ENCODE data around the gene CASK.

CASK gene

DNA sequence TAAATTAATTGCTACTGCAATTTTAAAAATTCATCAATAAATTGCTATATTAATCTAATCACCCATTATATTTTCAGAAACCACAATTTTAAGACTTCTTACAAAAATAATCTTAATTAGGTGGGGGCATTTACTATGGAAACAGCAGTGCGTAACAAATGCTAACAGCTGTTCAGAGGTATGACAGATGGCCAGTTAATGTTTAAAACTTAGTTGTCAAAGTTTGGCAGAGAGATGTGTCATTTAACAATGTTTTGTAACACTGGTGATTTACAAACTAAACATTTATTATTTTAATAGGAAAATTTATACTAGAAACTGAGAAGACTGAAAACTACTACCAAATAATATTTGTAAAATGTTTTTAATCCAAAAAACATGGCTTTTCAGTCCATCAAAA, 319.8 kb downstream of the CASK start:
- Mint-ChIP-seq H3K4me3 (no peak overlapping the region), H3K27ac (no peak overlapping the region), H3K4me1 (ENCODE audit: low read depth in 2 of 2) (no peaks in the 10 kb centered on the region)

DNA sequence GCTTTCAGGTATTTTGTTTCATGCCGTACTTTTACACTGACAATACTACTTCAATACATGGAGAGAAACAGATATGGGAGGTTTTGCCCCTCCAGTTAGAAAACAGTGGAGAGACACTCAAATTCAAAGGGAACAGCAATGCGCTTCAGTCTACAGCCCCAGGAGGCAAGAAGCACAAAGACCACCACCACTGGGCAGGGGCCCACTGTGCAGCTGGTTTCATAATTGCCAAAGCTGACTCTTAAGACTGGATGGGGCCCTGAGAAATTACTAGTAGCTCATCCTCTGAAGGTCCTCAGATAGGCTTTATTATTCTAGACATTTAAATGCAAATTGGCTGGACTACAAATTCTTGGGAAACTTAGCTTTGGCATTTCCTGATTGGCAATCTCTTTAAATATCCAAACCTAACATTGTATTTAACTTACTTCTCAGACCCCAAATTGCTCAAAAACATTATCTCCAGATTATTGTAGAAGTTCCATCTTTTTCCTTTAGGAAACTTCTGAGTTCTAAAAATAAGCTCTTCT, 320.5 kb downstream of the CASK start:
- DNase-seq (no peak), ATAC-seq (replicated peaks) (no peak)
- H3K36me3 Mint-ChIP-seq (ENCODE audit: insufficient read depth): peaks cover 3% of the 10 kb centered on the region
- H3K4me3 Mint-ChIP-seq: no peak overlapping the region
- H3K9me3 Mint-ChIP-seq: no peaks in the 10 kb centered on the region
- H3K27ac Mint-ChIP-seq: no peak overlapping the region
- no peaks in the 10 kb centered on the region for H3K27me3 Mint-ChIP-seq
- no peaks in the 10 kb centered on the region for H3K4me1 Mint-ChIP-seq (ENCODE audit: low read depth in 2 of 2)

More for the DNA sequence above, 319.8 kb downstream of the CASK start:
- no peaks in the 10 kb centered on the region for H3K9me3 Mint-ChIP-seq
- DNase-seq (no peak), ATAC-seq (replicated peaks) (no peak)
- H3K27me3 Mint-ChIP-seq: no peaks in the 10 kb centered on the region
- peaks cover 3% of the 10 kb centered on the region for H3K36me3 Mint-ChIP-seq (ENCODE audit: insufficient read depth)

DNA sequence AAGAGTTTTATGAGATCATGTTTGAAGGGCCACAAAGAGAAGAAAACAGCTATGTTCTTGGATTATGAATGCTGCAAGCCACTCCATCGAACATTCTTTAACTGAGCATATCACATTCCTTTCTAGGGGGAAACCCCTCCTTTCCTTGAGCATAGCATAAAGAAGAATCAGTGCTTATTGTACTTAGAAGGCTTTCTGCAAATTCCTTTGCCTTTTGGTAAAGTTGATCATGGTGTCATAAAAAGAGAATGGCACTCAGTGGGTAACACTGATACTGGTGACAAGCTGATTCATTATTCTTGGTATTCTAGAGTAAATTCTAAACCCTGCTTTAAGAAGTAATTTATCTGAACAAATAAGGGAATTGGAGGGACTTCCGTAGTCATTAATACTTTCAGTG, 323.1 kb downstream of the CASK start:
- DNase-seq: no peak
- peaks cover 3% of the 10 kb centered on the region for H3K36me3 Mint-ChIP-seq (ENCODE audit: insufficient read depth)
- H3K9me3 Mint-ChIP-seq: no peaks in the 10 kb centered on the region
- ATAC-seq (replicated peaks): no peak
- no peaks in the 10 kb centered on the region for H3K27me3 Mint-ChIP-seq
- no peak overlapping the region for H3K4me3 Mint-ChIP-seq
- no peak overlapping the region for H3K27ac Mint-ChIP-seq
- H3K4me1 Mint-ChIP-seq (ENCODE audit: low read depth in 2 of 2): peaks cover 0 to 3% of the 10 kb centered on the region in 2 donors

DNA sequence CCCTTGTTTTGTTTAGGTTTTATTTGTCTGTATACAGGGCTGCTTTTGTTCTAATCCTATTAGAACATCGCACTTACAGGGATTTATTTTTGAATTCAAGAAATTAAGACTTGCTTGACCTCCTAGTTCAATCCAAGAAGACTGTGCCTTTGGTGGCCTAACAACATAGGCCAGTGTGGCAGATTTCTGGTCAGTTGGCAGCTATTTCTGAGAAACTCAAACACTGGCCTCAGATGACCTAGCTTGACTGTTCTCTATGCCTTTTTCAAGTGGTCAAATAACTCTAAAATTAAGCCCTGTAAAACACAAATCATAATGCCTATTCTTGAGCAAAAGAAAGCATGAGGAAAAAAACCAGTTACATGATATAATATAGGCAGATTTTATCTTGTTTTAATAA, 323.8 kb downstream of the CASK start:
- peaks cover 0 to 3% of the 10 kb centered on the region in 2 donors for H3K4me1 Mint-ChIP-seq (ENCODE audit: low read depth in 2 of 2)
- no peak for ATAC-seq (replicated peaks)
- H3K4me3 Mint-ChIP-seq: no peak overlapping the region
- peaks cover 3% of the 10 kb centered on the region for H3K36me3 Mint-ChIP-seq (ENCODE audit: insufficient read depth)
- no peaks in the 10 kb centered on the region for H3K27me3 Mint-ChIP-seq
- no peak overlapping the region for H3K27ac Mint-ChIP-seq
- no peak for DNase-seq
- H3K9me3 Mint-ChIP-seq: no peaks in the 10 kb centered on the region

- ATAC-seq (replicated peaks): peak; percentile 46
- no peak overlapping the region for H3K4me3 Mint-ChIP-seq
Measured at GRCh38 chrX:41596596-41596995, 326.8 kb downstream of the CASK start.

DNA sequence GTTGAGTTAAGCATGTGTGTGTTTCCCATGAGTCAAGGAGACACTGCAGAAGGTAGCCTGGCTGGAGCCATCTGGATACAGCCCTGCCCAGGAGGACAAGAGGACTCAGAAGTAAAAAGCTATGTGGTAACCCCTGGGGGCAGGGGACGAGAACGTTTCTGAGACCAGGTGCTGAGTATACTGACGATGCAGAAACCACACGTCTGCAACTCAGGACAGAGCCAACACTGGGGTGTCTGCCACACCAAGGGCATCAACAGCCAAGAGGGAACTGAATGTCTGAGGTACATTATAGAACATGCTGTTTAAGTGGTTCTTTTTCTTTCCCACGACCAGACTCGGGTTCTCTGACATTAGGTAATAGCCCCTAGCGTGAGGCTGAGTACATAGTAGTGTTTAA, 328.7 kb downstream of the CASK start:
- Mint-ChIP-seq H3K27ac (peak overlapping the region in 1 of 2 donors; percentile 31), H3K36me3 (ENCODE audit: insufficient read depth) (no peaks in the 10 kb centered on the region), H3K27me3 (no peaks in the 10 kb centered on the region), H3K9me3 (no peaks in the 10 kb centered on the region), H3K4me3 (no peak overlapping the region), H3K4me1 (ENCODE audit: low read depth in 2 of 2) (peaks cover 0 to 3% of the 10 kb centered on the region in 2 donors)
- ATAC-seq (replicated peaks): no peak
- no peak for DNase-seq

More at GRCh38 chrX:41596596-41596995, 326.8 kb downstream of the CASK start:
- DNase-seq: no peak
- peaks cover 3% of the 10 kb centered on the region for H3K36me3 Mint-ChIP-seq (ENCODE audit: insufficient read depth)
- no peaks in the 10 kb centered on the region for H3K27me3 Mint-ChIP-seq
- H3K27ac Mint-ChIP-seq: peak overlapping the region in 1 of 2 donors; percentile 19
- H3K4me1 Mint-ChIP-seq (ENCODE audit: low read depth in 2 of 2): peaks cover 0 to 3% of the 10 kb centered on the region in 2 donors
- no peaks in the 10 kb centered on the region for H3K9me3 Mint-ChIP-seq

DNA sequence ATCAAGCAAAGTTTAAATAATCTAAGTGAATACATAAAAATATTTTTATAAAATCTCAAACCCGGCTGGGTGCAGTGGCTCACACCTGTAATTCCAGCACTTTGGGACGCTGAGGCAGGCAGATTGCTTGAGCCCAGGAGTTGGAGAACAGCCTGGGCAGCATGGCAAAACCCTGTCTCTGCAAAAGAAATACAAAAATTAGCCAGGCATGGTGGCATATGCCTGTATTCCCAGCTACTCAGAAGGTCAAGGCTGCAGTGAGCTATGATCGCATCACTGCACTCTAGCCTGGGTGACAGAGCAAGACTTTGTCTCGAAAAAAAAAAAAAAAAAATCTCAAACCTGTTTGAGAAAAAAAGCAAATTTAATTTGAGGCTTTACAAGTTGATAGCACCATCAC, 331.4 kb downstream of the CASK start:
- H3K36me3 Mint-ChIP-seq (ENCODE audit: insufficient read depth): peaks cover under 1% of the 10 kb centered on the region
- H3K27me3 Mint-ChIP-seq: no peaks in the 10 kb centered on the region
- H3K4me1 Mint-ChIP-seq (ENCODE audit: low read depth in 2 of 2): peaks cover 0 to 3% of the 10 kb centered on the region in 2 donors
- no peak overlapping the region for H3K4me3 Mint-ChIP-seq
- H3K9me3 Mint-ChIP-seq: no peaks in the 10 kb centered on the region
- no peak overlapping the region for H3K27ac Mint-ChIP-seq
- DNase-seq (no peak), ATAC-seq (replicated peaks) (no peak)

GRCh38 chrX:41590641-41591040, 332.7 kb downstream of the CASK start:
- H3K36me3 Mint-ChIP-seq (ENCODE audit: insufficient read depth): peaks cover 3% of the 10 kb centered on the region
- ATAC-seq (replicated peaks): no peak
- no peaks in the 10 kb centered on the region for H3K9me3 Mint-ChIP-seq

GRCh38 chrX:41589634-41590270, 333.6 kb downstream of the CASK start:
- Mint-ChIP-seq H3K27ac (no peak overlapping the region), H3K9me3 (no peaks in the 10 kb centered on the region), H3K4me3 (no peak overlapping the region), H3K27me3 (no peaks in the 10 kb centered on the region), H3K4me1 (ENCODE audit: low read depth in 2 of 2) (no peaks in the 10 kb centered on the region), H3K36me3 (ENCODE audit: insufficient read depth) (peaks cover 3% of the 10 kb centered on the region)
- no peak for DNase-seq
- no peak for ATAC-seq (replicated peaks)

More at GRCh38 chrX:41590641-41591040, 332.7 kb downstream of the CASK start:
- Mint-ChIP-seq H3K4me3 (no peak overlapping the region), H3K27me3 (no peaks in the 10 kb centered on the region), H3K4me1 (ENCODE audit: low read depth in 2 of 2) (no peaks in the 10 kb centered on the region), H3K27ac (no peak overlapping the region)
- no peak for DNase-seq

- no peak for ATAC-seq (replicated peaks)
- Mint-ChIP-seq H3K4me1 (ENCODE audit: low read depth in 2 of 2) (no peaks in the 10 kb centered on the region), H3K4me3 (no peak overlapping the region)
Measured at GRCh38 chrX:41588271-41588670, 335.1 kb downstream of the CASK start.

DNA sequence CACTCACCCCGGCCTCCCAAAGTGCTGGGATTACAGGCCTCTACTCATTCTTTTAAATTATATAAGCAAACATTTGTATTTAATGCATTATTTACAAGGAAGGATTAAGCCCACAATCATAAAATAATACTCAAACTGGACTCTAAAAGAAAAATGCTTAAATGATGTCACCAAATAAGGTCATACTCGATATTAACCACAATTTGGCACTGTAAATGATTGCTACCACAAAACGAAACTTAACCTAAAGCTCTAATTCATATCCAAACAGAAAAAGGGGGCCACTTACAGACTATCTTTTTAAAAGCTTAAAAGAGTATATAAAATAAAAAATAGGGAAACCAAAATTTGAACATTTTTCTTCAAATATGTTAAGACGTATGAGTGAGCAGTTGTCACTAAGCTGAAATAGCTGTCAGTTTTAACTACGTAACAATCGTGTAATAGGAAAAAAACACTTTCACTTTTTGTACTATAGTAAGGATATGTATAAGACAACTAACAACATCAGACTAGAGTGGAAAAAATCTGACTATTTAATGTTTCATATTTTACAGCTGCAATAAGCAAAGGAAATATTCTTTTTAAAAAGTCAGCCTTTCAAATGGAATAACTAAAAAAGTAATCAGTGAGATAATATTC, 342.8 kb downstream of the CASK start:
- peaks cover 15% of the 10 kb centered on the region for H3K36me3 Mint-ChIP-seq (ENCODE audit: insufficient read depth)
- ATAC-seq (replicated peaks) (peak; percentile 95), DNase-seq (no peak)
- peaks cover 0 to 8% of the 10 kb centered on the region in 2 donors for H3K4me1 Mint-ChIP-seq (ENCODE audit: low read depth in 2 of 2)
- H3K4me3 Mint-ChIP-seq: peak overlapping the region; percentile 38 to 54
- H3K27me3 Mint-ChIP-seq: no peaks in the 10 kb centered on the region
- peak overlapping the region; percentile 46 to 85 for H3K27ac Mint-ChIP-seq
- no peaks in the 10 kb centered on the region for H3K9me3 Mint-ChIP-seq

More at GRCh38 chrX:41588271-41588670, 335.1 kb downstream of the CASK start:
- Mint-ChIP-seq H3K9me3 (no peaks in the 10 kb centered on the region), H3K27me3 (no peaks in the 10 kb centered on the region), H3K36me3 (ENCODE audit: insufficient read depth) (peaks cover 3% of the 10 kb centered on the region), H3K27ac (no peak overlapping the region)
- no peak for DNase-seq

DNA sequence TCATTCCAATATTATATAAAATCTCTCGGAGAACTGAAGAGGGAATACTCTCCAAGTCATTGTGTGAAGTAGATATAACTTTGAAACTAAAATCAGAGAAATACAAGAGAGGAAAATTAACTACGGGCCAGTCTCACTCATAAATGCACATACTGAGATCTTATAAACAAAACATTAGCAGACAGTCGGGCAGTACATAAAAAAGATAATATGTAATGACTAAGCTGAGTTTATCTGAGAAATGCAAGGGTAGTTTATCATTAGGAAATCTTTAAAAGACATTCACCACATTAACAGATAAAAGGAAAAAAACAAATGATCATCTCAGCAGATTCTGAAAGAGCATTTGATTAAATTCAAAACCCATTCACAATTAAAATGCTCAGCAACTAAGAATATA, 359.5 kb downstream of the CASK start:
- peak overlapping the region in 1 of 2 donors; percentile 38 for H3K27ac Mint-ChIP-seq
- peaks cover 15 to 18% of the 10 kb centered on the region in 2 donors for H3K4me1 Mint-ChIP-seq (ENCODE audit: low read depth in 2 of 2)
- ATAC-seq (replicated peaks): no peak
- no peaks in the 10 kb centered on the region for H3K36me3 Mint-ChIP-seq (ENCODE audit: insufficient read depth)
- DNase-seq: no peak
- H3K4me3 Mint-ChIP-seq: no peak overlapping the region
- no peaks in the 10 kb centered on the region for H3K27me3 Mint-ChIP-seq
- H3K9me3 Mint-ChIP-seq: no peaks in the 10 kb centered on the region

- Mint-ChIP-seq H3K36me3 (ENCODE audit: insufficient read depth) (peaks cover 3% of the 10 kb centered on the region), H3K4me3 (peak overlapping the region in 1 of 2 donors; percentile 40), H3K27me3 (no peaks in the 10 kb centered on the region), H3K4me1 (ENCODE audit: low read depth in 2 of 2) (peaks cover 23 to 27% of the 10 kb centered on the region in 2 donors), H3K27ac (peak overlapping the region; percentile 5 to 73), H3K9me3 (no peaks in the 10 kb centered on the region)
- DNase-seq: peak; percentile 12 to 17 (median 12)
- ATAC-seq (replicated peaks): peak; percentile 80
Measured at GRCh38 chrX:41561045-41561444, 362.3 kb downstream of the CASK start.

Data from effector memory CD8-positive, alpha-beta T cell (primary cell).